PC-3 (cell line): ENCODE results near the gene FUBP1. TPM values are rescaled to one million over a fixed set of nuclear protein-coding genes. Genes with fewer than 3 reads are reported as not detected.
"Not testable (repeated sequence)": the region's sequence is repeated elsewhere in the genome, so short reads cannot be mapped to it uniquely, and the experiment has no call there.

ENCODE experiments used
- ATAC-seq: fragments of 200-7000 bp; cut with Tn5 transposase; 2 replicates; pipeline ENCODE4 v1.9.1; 2020; ENCODE audit warnings: mild to moderate bottlenecking, moderate library complexity
- BruUV-seq: library from RNA; stranded (reverse); fragments of 400-500 nt; replicated peaks from 2 replicates; lab custom pipeline; 2021; lab: Mats Ljungman, UMichigan
- CTCF ChIA-PET: fragments of 300-600 bp; sonication (Branson Sonifier 250); formaldehyde crosslinking; loops from one replicate; lab custom pipeline; 2022; ENCODE audit warnings: antibody characterized with exemption; lab: Charles Lee
- POLR2A ChIA-PET: fragments of 300-600 bp; sonication (Branson Sonifier 250); formaldehyde crosslinking; loops from one replicate; lab custom pipeline; 2022; ENCODE audit warnings: antibody characterized with exemption; ENCODE audit not compliant: unreplicated experiment; lab: Charles Lee
- DNase-seq: peaks from one replicate; pipeline ENCODE4 v3.0.0-alpha.2; 2015
- H2AFZ ChIP-seq: fragments of 300-600 bp; sonication (generic); 2 replicates; pipeline ENCODE4 v1.6.0; 2016; ENCODE audit warnings: antibody characterized with exemption, low read length
- H3F3A ChIP-seq: fragments of 300-600 bp; sonication (generic); one replicate; pipeline ENCODE4 v1.6.0; 2017; ENCODE audit warnings: antibody characterized with exemption, low read length, control low read depth, mild to moderate bottlenecking; ENCODE audit not compliant: unreplicated experiment
- H3K27ac ChIP-seq: fragments of 300-600 bp; sonication (generic); 2 replicates; pipeline ENCODE4 v1.5.1; 2016; ENCODE audit warnings: mild to moderate bottlenecking, low read length
- H3K27me3 ChIP-seq: fragments of 300-600 bp; sonication (generic); 2 replicates; pipeline ENCODE4 v1.6.1; 2016; ENCODE audit warnings: low read length, mixed read lengths
- H3K36me3 ChIP-seq: fragments of 300-600 bp; sonication (generic); 2 replicates; pipeline ENCODE4 v1.6.1; 2016; ENCODE audit warnings: low read depth, mixed run types, low read length, mixed read lengths
- H3K4me1 ChIP-seq: fragments of 300-600 bp; sonication (generic); 2 replicates; pipeline ENCODE4 v1.5.1; 2016; ENCODE audit warnings: low read length; ENCODE audit not compliant: insufficient read depth
- H3K4me2 ChIP-seq: fragments of 300-600 bp; sonication (generic); 2 replicates; pipeline ENCODE4 v1.6.0; 2016; ENCODE audit warnings: low read length
- H3K4me3 ChIP-seq: fragments of 300-600 bp; sonication (generic); 2 replicates; pipeline ENCODE4 v1.5.1; 2016; ENCODE audit warnings: mild to moderate bottlenecking, low read length, mixed read lengths
- H3K79me2 ChIP-seq: fragments of 300-600 bp; sonication (generic); 2 replicates; pipeline ENCODE4 v1.6.1; 2017; ENCODE audit warnings: low read length, mixed read lengths
- H3K9ac ChIP-seq: fragments of 300-600 bp; sonication (generic); 2 replicates; pipeline ENCODE4 v1.6.0; 2016; ENCODE audit warnings: mild to moderate bottlenecking, low read length
- H3K9me2 ChIP-seq: fragments of 300-600 bp; sonication (generic); replicated peaks from 2 replicates; pipeline ENCODE4 v1.6.1; 2016; ENCODE audit warnings: mixed run types, low read length, mixed read lengths
- H3K9me3 ChIP-seq: fragments of 300-600 bp; sonication (generic); 2 replicates; pipeline ENCODE4 v1.6.1; 2016; ENCODE audit warnings: low read length, mixed read lengths
- H4K20me1 ChIP-seq: fragments of 300-600 bp; sonication (generic); 2 replicates; pipeline ENCODE4 v1.6.1; 2016; ENCODE audit warnings: low read length, mixed read lengths
- EZH2 ChIP-seq: fragments of 300-600 bp; sonication (generic); IDR thresholded peaks from one replicate; pipeline ENCODE4 v1.6.1; 2017; ENCODE audit warnings: antibody characterized with exemption, mild to moderate bottlenecking, low read length; ENCODE audit not compliant: unreplicated experiment
- EZH2phosphoT487 ChIP-seq: fragments of 300-600 bp; sonication (generic); IDR thresholded peaks from 2 replicates; pipeline ENCODE4 v1.6.1; 2018; ENCODE audit warnings: mild to moderate bottlenecking, antibody characterized with exemption, low read length, borderline replicate concordance
- intact Hi-C: fragments of 100-400 bp; cut with micrococcal nuclease; formaldehyde crosslinking; loops from 2 replicates; pipeline ENCODE4 v1.9.0; 2023
- total RNA-seq: library from RNA; depleted of rRNA; stranded (reverse); fragments of >200 nt; gene quantifications from 2 replicates; pipeline ENCODE4 v1.2.3, GENCODE V29; 2014
- TF ChIP-seq, protein P1 (sequence below): fragments of 300-600 bp; sonication (generic); conservative IDR thresholded peaks from 2 replicates; pipeline ENCODE4 v1.5.1; 2017; ENCODE audit warnings: antibody characterized with exemption, low read depth, mild to moderate bottlenecking, low read length

The FUBP1 gene
- total RNA-seq, 1 experiment from 2014 or later, result 81.5 TPM

DNA sequence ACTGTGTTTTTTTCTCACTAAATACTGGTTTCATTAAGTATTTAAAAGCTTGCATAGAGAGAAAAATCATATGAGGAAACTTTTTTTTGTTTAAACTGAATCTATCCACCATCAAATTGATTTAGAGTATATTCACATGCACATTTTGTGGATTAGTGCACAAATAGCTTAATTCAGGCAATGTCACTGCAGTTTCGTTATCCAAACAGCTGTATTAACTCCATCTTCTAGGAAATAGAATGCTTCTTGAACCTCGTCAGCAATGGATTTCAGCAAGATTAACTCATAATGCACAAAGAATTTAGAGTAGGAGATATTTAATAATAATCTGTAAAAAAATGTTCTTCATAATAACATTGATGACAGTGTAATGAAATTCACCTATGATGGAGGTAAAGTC, 52.9 kb downstream of the FUBP1 start:
- TF ChIP-seq, protein P1, sequence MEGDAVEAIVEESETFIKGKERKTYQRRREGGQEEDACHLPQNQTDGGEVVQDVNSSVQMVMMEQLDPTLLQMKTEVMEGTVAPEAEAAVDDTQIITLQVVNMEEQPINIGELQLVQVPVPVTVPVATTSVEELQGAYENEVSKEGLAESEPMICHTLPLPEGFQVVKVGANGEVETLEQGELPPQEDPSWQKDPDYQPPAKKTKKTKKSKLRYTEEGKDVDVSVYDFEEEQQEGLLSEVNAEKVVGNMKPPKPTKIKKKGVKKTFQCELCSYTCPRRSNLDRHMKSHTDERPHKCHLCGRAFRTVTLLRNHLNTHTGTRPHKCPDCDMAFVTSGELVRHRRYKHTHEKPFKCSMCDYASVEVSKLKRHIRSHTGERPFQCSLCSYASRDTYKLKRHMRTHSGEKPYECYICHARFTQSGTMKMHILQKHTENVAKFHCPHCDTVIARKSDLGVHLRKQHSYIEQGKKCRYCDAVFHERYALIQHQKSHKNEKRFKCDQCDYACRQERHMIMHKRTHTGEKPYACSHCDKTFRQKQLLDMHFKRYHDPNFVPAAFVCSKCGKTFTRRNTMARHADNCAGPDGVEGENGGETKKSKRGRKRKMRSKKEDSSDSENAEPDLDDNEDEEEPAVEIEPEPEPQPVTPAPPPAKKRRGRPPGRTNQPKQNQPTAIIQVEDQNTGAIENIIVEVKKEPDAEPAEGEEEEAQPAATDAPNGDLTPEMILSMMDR, result no peak
- TF ChIP-seq EZH2phosphoT487, result no peak
- TF ChIP-seq EZH2, result no peak
- H3K4me3 ChIP-seq, result no peak overlapping the region
- ChIA-PET POLR2A (no interaction called here), CTCF (interaction anchor here (0.6 kb wide), 1 partner anchor 505 kb away, joined by 4 read pairs; no protein-coding TSS in a partner anchor)
- no TSS peak for BruUV-seq
- no peak for ATAC-seq
- no peaks in the 10 kb centered on the region for H3K9me2 ChIP-seq
- H4K20me1 ChIP-seq, result no peaks in the 10 kb centered on the region
- no peaks in the 10 kb centered on the region for H3K79me2 ChIP-seq
- H2AFZ ChIP-seq, result no peak overlapping the region
- H3K36me3 ChIP-seq, result no peaks in the 10 kb centered on the region
- intact Hi-C loops, result no loop called here
- H3K9ac ChIP-seq, result no peak overlapping the region
- no peaks in the 10 kb centered on the region for H3F3A ChIP-seq
- no peak overlapping the region for H3K27ac ChIP-seq
- no peaks in the 10 kb centered on the region for H3K9me3 ChIP-seq
- peaks cover 11% of the 10 kb centered on the region for H3K4me1 ChIP-seq
- no peak for DNase-seq
- no peak overlapping the region for H3K4me2 ChIP-seq
- H3K27me3 ChIP-seq, result no peaks in the 10 kb centered on the region

DNA sequence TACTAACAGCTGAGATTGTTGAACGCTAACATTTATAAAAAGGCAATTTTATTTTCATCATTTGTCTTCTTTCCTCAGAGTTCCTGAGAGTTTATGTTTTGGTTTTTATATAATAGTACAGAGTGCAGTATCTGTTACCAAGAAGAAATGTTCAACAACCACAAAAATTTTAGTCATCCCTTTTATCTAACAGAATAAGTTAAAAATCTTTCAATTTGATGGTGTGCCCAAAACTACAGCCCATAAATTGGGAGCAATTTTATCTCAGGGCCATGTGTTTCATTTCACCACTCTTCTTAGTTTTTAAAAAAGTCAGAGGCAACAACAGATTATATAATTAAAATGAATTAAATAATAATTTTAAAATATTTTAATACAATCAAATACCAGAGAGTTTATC, 53.4 kb downstream of the FUBP1 start:
- Histone ChIP-seq H3K4me1 (peaks cover 11% of the 10 kb centered on the region), H3K79me2 (no peaks in the 10 kb centered on the region), H3K27me3 (no peaks in the 10 kb centered on the region), H4K20me1 (no peaks in the 10 kb centered on the region), H3K9me2 (no peaks in the 10 kb centered on the region), H3K36me3 (no peaks in the 10 kb centered on the region), H3K9me3 (no peaks in the 10 kb centered on the region), H3K27ac (no peak overlapping the region), H3K4me3 (no peak overlapping the region), H2AFZ (no peak overlapping the region), H3F3A (no peaks in the 10 kb centered on the region), H3K4me2 (no peak overlapping the region), H3K9ac (no peak overlapping the region)
- DNase-seq (no peak), ATAC-seq (no peak)
- no TSS peak for BruUV-seq
- CTCF ChIA-PET, result interaction anchor here (0.6 kb wide), 1 partner anchor 505 kb away, joined by 4 read pairs; no protein-coding TSS in a partner anchor
- intact Hi-C loops, result no loop called here
- no peak for TF ChIP-seq EZH2
- TF ChIP-seq, protein P1, result no peak
- TF ChIP-seq EZH2phosphoT487, result no peak
- POLR2A ChIA-PET, result interaction anchor here (0.7 kb wide), 1 partner anchor 329 kb away, joined by 5 read pairs; no protein-coding TSS in a partner anchor

DNA sequence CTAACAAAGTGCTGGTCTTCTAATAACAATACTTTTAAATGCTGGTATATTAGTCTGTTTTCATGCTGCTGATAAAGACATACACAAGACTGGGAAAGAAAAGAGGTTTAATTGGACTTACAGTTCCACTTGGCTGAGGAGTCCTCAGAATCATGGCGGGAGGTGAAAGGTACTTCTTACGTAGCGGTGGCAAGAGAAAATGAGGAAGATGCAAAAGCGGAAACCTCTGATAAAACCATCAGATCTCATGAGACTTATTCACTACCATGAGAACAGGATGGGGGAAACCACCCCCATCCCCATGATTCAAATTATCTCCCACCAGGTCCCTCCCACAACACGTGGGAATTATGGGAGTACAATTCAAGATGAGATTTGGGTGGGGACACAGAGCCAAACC, 60.0 kb downstream of the FUBP1 start:
- CTCF ChIA-PET, H3F3A ChIP-seq, H3K79me2 ChIP-seq, H4K20me1 ChIP-seq, DNase-seq, H3K9me2 ChIP-seq, H3K9ac ChIP-seq, intact Hi-C loops, H3K4me3 ChIP-seq, H3K4me2 ChIP-seq, H3K27ac ChIP-seq, H3K9me3 ChIP-seq, H2AFZ ChIP-seq, POLR2A ChIA-PET, BruUV-seq, H3K4me1 ChIP-seq, H3K27me3 ChIP-seq, ATAC-seq: not testable (repeated sequence)
- peaks cover 12% of the 10 kb centered on the region; the same call in 1 of the 2 replicates for H3K36me3 ChIP-seq
